PC-3 (cell line): ENCODE data around the gene TMEM204. TPM values are rescaled to one million over a fixed set of nuclear protein-coding genes. Genes with fewer than 3 reads are reported as not detected.

Experiments used
- ATAC-seq: fragments of 200-7000 bp; cut with Tn5 transposase; 2 replicates; pipeline ENCODE4 v1.9.1; 2020; ENCODE audit warnings: mild to moderate bottlenecking, moderate library complexity
- Bru-seq: library from RNA; stranded (reverse); fragments of 400-500 nt; gene quantifications from one replicate; lab custom pipeline; 2021; lab: Mats Ljungman, UMichigan
- BruChase-seq, 2 experiments: library from RNA; stranded (reverse); fragments of 400-500 nt; gene quantifications; one replicate each; lab custom pipeline; 2021; lab: Mats Ljungman, UMichigan
- BruUV-seq: library from RNA; stranded (reverse); fragments of 400-500 nt; replicated peaks from 2 replicates; lab custom pipeline; 2021; lab: Mats Ljungman, UMichigan
- CTCF ChIA-PET: fragments of 300-600 bp; sonication (Branson Sonifier 250); formaldehyde crosslinking; loops from one replicate; lab custom pipeline; 2022; ENCODE audit warnings: antibody characterized with exemption; lab: Charles Lee
- POLR2A ChIA-PET: fragments of 300-600 bp; sonication (Branson Sonifier 250); formaldehyde crosslinking; loops from one replicate; lab custom pipeline; 2022; ENCODE audit warnings: antibody characterized with exemption; ENCODE audit not compliant: unreplicated experiment; lab: Charles Lee
- DNase-seq: peaks from one replicate; pipeline ENCODE4 v3.0.0-alpha.2; 2015
- H2AFZ ChIP-seq: fragments of 300-600 bp; sonication (generic); 2 replicates; pipeline ENCODE4 v1.6.0; 2016; ENCODE audit warnings: antibody characterized with exemption, low read length
- H3F3A ChIP-seq: fragments of 300-600 bp; sonication (generic); one replicate; pipeline ENCODE4 v1.6.0; 2017; ENCODE audit warnings: antibody characterized with exemption, low read length, control low read depth, mild to moderate bottlenecking; ENCODE audit not compliant: unreplicated experiment
- H3K27ac ChIP-seq: fragments of 300-600 bp; sonication (generic); 2 replicates; pipeline ENCODE4 v1.5.1; 2016; ENCODE audit warnings: mild to moderate bottlenecking, low read length
- H3K27me3 ChIP-seq: fragments of 300-600 bp; sonication (generic); 2 replicates; pipeline ENCODE4 v1.6.1; 2016; ENCODE audit warnings: low read length, mixed read lengths
- H3K36me3 ChIP-seq: fragments of 300-600 bp; sonication (generic); 2 replicates; pipeline ENCODE4 v1.6.1; 2016; ENCODE audit warnings: low read depth, mixed run types, low read length, mixed read lengths
- H3K4me1 ChIP-seq: fragments of 300-600 bp; sonication (generic); 2 replicates; pipeline ENCODE4 v1.5.1; 2016; ENCODE audit warnings: low read length; ENCODE audit not compliant: insufficient read depth
- H3K4me2 ChIP-seq: fragments of 300-600 bp; sonication (generic); 2 replicates; pipeline ENCODE4 v1.6.0; 2016; ENCODE audit warnings: low read length
- H3K4me3 ChIP-seq: fragments of 300-600 bp; sonication (generic); 2 replicates; pipeline ENCODE4 v1.5.1; 2016; ENCODE audit warnings: mild to moderate bottlenecking, low read length, mixed read lengths
- H3K79me2 ChIP-seq: fragments of 300-600 bp; sonication (generic); 2 replicates; pipeline ENCODE4 v1.6.1; 2017; ENCODE audit warnings: low read length, mixed read lengths
- H3K9ac ChIP-seq: fragments of 300-600 bp; sonication (generic); 2 replicates; pipeline ENCODE4 v1.6.0; 2016; ENCODE audit warnings: mild to moderate bottlenecking, low read length
- H3K9me2 ChIP-seq: fragments of 300-600 bp; sonication (generic); replicated peaks from 2 replicates; pipeline ENCODE4 v1.6.1; 2016; ENCODE audit warnings: mixed run types, low read length, mixed read lengths
- H3K9me3 ChIP-seq: fragments of 300-600 bp; sonication (generic); 2 replicates; pipeline ENCODE4 v1.6.1; 2016; ENCODE audit warnings: low read length, mixed read lengths
- H4K20me1 ChIP-seq: fragments of 300-600 bp; sonication (generic); 2 replicates; pipeline ENCODE4 v1.6.1; 2016; ENCODE audit warnings: low read length, mixed read lengths
- EZH2 ChIP-seq: fragments of 300-600 bp; sonication (generic); IDR thresholded peaks from one replicate; pipeline ENCODE4 v1.6.1; 2017; ENCODE audit warnings: antibody characterized with exemption, mild to moderate bottlenecking, low read length; ENCODE audit not compliant: unreplicated experiment
- EZH2phosphoT487 ChIP-seq: fragments of 300-600 bp; sonication (generic); IDR thresholded peaks from 2 replicates; pipeline ENCODE4 v1.6.1; 2018; ENCODE audit warnings: mild to moderate bottlenecking, antibody characterized with exemption, low read length, borderline replicate concordance
- intact Hi-C: fragments of 100-400 bp; cut with micrococcal nuclease; formaldehyde crosslinking; loops from 2 replicates; pipeline ENCODE4 v1.9.0; 2023
- long read RNA-seq: library from polyadenylated mRNA; unstranded; transcript quantifications from one replicate; pipeline ENCODE4 v2.0.0, GENCODE V29; 2021; ENCODE audit not compliant: unreplicated experiment
- total RNA-seq: library from RNA; depleted of rRNA; stranded (reverse); fragments of >200 nt; gene quantifications from 2 replicates; pipeline ENCODE4 v1.2.3, GENCODE V29; 2014; rRNA removed
- TF ChIP-seq, protein P1 (sequence below): fragments of 300-600 bp; sonication (generic); conservative IDR thresholded peaks from 2 replicates; pipeline ENCODE4 v1.5.1; 2017; ENCODE audit warnings: antibody characterized with exemption, low read depth, mild to moderate bottlenecking, low read length

Gene TMEM204
- not detected in 2 replicates for total RNA-seq
- percentile 4 among the genes with signal in this experiment for Bru-seq, nascent RNA
- BruChase-seq, experiment 1, labeled RNA remaining after a 6-hour chase = percentile 11 among the genes with signal in this experiment
- BruChase-seq, experiment 2, labeled RNA remaining after a 2-hour chase = percentile 10 among the genes with signal in this experiment
- long read RNA-seq, partial matches to known transcripts = 0 of 4 reads
- long read RNA-seq, other reads (novel, unspliced or antisense) = 4 of 4 reads

DNA sequence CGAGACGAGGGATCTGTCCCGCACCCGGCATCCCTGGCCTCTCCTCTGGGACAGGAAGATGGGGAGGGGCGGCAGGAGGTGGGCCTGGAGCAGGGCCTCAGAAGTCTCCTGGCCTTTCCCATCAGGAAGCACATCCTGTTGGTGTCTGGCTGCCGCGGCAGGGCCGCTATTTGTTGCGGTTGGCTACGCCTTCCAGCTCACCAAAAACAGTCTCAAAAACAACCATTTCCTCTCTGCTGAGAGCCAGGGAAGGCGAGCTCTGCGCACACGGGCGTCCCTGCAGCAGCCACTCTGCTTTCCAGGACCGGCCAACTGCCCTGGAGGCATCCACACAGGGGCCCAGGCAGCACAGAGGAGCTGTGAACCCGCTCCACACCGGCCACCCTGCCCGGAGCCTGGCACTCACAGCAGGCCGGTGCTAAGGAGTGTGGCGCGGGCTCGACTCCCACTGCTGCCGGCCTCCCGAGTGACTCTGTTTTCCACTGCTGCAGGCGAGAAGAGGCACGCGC is at the start of gene TMEM204:
Gene TMEM204 (plus strand): TSS at position 224 of the 509 bp plus-strand sequence. CDS start 610 bp downstream, outside the sequence.
- POLR2A ChIA-PET = no interaction called here
- no peaks in the 10 kb centered on the region for H3F3A ChIP-seq
- BruUV-seq = no TSS peak
- no peaks in the 10 kb centered on the region for H3K9me3 ChIP-seq
- no peaks in the 10 kb centered on the region for H3K4me1 ChIP-seq
- H3K9me2 ChIP-seq = no peaks in the 10 kb centered on the region
- DNase-seq (no peak), ATAC-seq (no peak)
- H2AFZ ChIP-seq = no peak within 1 kb of the TSS
- intact Hi-C loops = no loop called here
- H4K20me1 ChIP-seq = no peaks in the 10 kb centered on the region
- CTCF ChIA-PET = no interaction called here
- no peaks in the 10 kb centered on the region for H3K79me2 ChIP-seq
- H3K27ac ChIP-seq = no peak within 1 kb of the TSS
- H3K4me2 ChIP-seq = no peak within 1 kb of the TSS
- no peak for TF ChIP-seq EZH2phosphoT487
- TF ChIP-seq, protein P1, sequence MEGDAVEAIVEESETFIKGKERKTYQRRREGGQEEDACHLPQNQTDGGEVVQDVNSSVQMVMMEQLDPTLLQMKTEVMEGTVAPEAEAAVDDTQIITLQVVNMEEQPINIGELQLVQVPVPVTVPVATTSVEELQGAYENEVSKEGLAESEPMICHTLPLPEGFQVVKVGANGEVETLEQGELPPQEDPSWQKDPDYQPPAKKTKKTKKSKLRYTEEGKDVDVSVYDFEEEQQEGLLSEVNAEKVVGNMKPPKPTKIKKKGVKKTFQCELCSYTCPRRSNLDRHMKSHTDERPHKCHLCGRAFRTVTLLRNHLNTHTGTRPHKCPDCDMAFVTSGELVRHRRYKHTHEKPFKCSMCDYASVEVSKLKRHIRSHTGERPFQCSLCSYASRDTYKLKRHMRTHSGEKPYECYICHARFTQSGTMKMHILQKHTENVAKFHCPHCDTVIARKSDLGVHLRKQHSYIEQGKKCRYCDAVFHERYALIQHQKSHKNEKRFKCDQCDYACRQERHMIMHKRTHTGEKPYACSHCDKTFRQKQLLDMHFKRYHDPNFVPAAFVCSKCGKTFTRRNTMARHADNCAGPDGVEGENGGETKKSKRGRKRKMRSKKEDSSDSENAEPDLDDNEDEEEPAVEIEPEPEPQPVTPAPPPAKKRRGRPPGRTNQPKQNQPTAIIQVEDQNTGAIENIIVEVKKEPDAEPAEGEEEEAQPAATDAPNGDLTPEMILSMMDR = no peak
- no peak for TF ChIP-seq EZH2
- H3K9ac ChIP-seq = no peak within 1 kb of the TSS
- no peak within 1 kb of the TSS for H3K4me3 ChIP-seq
- no peaks in the 10 kb centered on the region for H3K36me3 ChIP-seq
- no peaks in the 10 kb centered on the region for H3K27me3 ChIP-seq

DNA sequence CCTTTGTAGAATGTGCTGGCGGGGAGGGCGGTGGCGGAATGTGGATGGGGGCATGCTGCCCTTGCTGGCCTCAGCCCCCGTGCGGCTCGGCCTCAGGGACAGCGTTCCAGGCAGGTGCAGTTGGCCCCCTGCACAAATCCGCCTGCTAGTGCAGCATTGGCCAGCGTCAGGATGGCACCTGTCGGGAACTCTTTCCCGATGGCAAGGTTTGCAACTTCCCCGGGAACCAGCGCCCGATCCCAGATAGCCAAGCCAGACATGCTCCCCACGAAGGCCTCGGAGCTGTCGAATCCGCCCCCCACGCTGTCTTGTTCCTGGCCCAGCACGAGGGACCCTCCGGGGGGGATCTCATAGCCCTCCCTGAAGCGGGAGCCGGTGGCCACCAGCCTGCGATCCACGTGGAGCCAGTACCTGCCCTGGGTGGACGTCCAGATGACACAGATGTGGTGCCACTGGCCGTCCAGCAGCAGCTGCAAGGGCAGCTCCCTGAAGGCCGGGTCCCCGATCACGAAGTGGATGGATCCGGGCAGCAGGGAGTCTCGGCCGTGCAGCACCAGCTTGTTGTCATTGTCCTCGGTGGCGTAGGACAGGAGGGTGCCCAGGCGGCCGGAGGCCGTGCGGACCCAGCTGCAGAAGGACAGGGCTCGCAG is 47.5 kb upstream of the TMEM204 start:
- DNase-seq (no peak), ATAC-seq (no peak)
- H3K27ac ChIP-seq = no peak overlapping the region
- H3K79me2 ChIP-seq = no peaks in the 10 kb centered on the region
- H3K9me2 ChIP-seq = no peaks in the 10 kb centered on the region
- no peaks in the 10 kb centered on the region for H3F3A ChIP-seq
- intact Hi-C loops = no loop called here
- H2AFZ ChIP-seq = no peak overlapping the region
- H3K9ac ChIP-seq = no peak overlapping the region
- no peak for TF ChIP-seq EZH2
- TF ChIP-seq, protein P1 = no peak
- TF ChIP-seq EZH2phosphoT487 = no peak
- no peaks in the 10 kb centered on the region for H3K27me3 ChIP-seq
- ChIA-PET CTCF (no interaction called here), POLR2A (no interaction called here)
- no peak overlapping the region for H3K4me3 ChIP-seq
- BruUV-seq = no TSS peak
- no peaks in the 10 kb centered on the region for H3K36me3 ChIP-seq
- H3K9me3 ChIP-seq = no peaks in the 10 kb centered on the region
- H4K20me1 ChIP-seq = no peaks in the 10 kb centered on the region
- H3K4me2 ChIP-seq = no peak overlapping the region
- H3K4me1 ChIP-seq = peaks cover 12% of the 10 kb centered on the region
